GM19025 (cell line): ENCODE data around the gene RREB1.
A peak's percentile ranks its signal among the peaks of the same experiment; 100 is the strongest.

Source experiments
- ATAC-seq: cut with Tn5 transposase; IDR thresholded peaks from one replicate; pipeline ENCODE4 v1.9.1; 2021; ENCODE audit warnings: mild to moderate bottlenecking, low read depth, moderate library complexity; ENCODE audit not compliant: unreplicated experiment

Gene RREB1

GRCh38 chr6:7189101-7189758 is 81.5 kb downstream of the RREB1 start:
- ATAC-seq: no peak

- ATAC-seq: no peak
These were observed 83.0 kb downstream of the RREB1 start for GRCh38 chr6:7190791-7191190.

GRCh38 chr6:7193122-7193521 is 85.4 kb downstream of the RREB1 start:
- no peak for ATAC-seq

- ATAC-seq: no peak
These were observed 86.9 kb downstream of the RREB1 start for GRCh38 chr6:7194657-7195056.

GRCh38 chr6:7195339-7196018 is 87.7 kb downstream of the RREB1 start:
- ATAC-seq: no peak

GRCh38 chr6:7196019-7196402 is 88.2 kb downstream of the RREB1 start:
- no peak for ATAC-seq

- no peak for ATAC-seq
These were observed 89.0 kb downstream of the RREB1 start for GRCh38 chr6:7196685-7197283.

GRCh38 chr6:7197747-7198146 is 90.0 kb downstream of the RREB1 start:
- ATAC-seq: no peak

GRCh38 chr6:7198833-7199800 is 91.4 kb downstream of the RREB1 start:
- no peak for ATAC-seq

- ATAC-seq: no peak
These were observed 93.1 kb downstream of the RREB1 start for GRCh38 chr6:7200598-7201443.

- no peak for ATAC-seq
These were observed 93.6 kb downstream of the RREB1 start for GRCh38 chr6:7201444-7201731.

- peak; percentile 87 for ATAC-seq
These were observed 94.2 kb downstream of the RREB1 start for GRCh38 chr6:7201732-7202541.

GRCh38 chr6:7202950-7203349 is 95.2 kb downstream of the RREB1 start:
- ATAC-seq: no peak

GRCh38 chr6:7203939-7204338 is 96.2 kb downstream of the RREB1 start:
- no peak for ATAC-seq

GRCh38 chr6:7204726-7205125 is 97.0 kb downstream of the RREB1 start:
- ATAC-seq: no peak

GRCh38 chr6:7207720-7208119 is 100.0 kb downstream of the RREB1 start:
- no peak for ATAC-seq

GRCh38 chr6:7213416-7213815 is 105.7 kb downstream of the RREB1 start:
- no peak for ATAC-seq

GRCh38 chr6:7214468-7214867 is 106.7 kb downstream of the RREB1 start:
- no peak for ATAC-seq

GRCh38 chr6:7215131-7215530 is 107.4 kb downstream of the RREB1 start:
- no peak for ATAC-seq
